Hematopoietic multipotent progenitor cell treated with erythropoietin and hydrocortisone succinate and interleukin-3 and kit ligand, for 8 days (in vitro differentiated cells): Measurements from ENCODE around the gene CNR2.
"Not testable (repeated sequence)": the region's sequence is repeated elsewhere in the genome, so short reads cannot be mapped to it uniquely, and the experiment has no call there.

ENCODE experiments used
- DNase-seq: peaks from one replicate; pipeline ENCODE4 v3.0.0-alpha.2; 2015

The CNR2 gene

GRCh38 chr1:23916209-23917131, 3.3 kb upstream of the CNR2 start:
- DNase-seq, result peak; percentile 81

GRCh38 chr1:23915466-23915865, 2.3 kb upstream of the CNR2 start:
- DNase-seq, result peak; percentile 53

GRCh38 chr1:23914921-23915320, 1.8 kb upstream of the CNR2 start:
- no peak for DNase-seq

- DNase-seq, result no peak
Observed at GRCh38 chr1:23911921-23912320, 1.2 kb downstream of the CNR2 start.

GRCh38 chr1:23910553-23911246, 2.5 kb downstream of the CNR2 start:
- DNase-seq, result no peak

GRCh38 chr1:23910144-23910543, 3.0 kb downstream of the CNR2 start:
- no peak for DNase-seq

GRCh38 chr1:23909412-23909811, 3.8 kb downstream of the CNR2 start:
- DNase-seq, result no peak

GRCh38 chr1:23908453-23909341, 4.5 kb downstream of the CNR2 start:
- DNase-seq, result no peak

GRCh38 chr1:23906731-23907130, 6.4 kb downstream of the CNR2 start:
- DNase-seq, result no peak

- DNase-seq, result no peak
Observed at GRCh38 chr1:23905461-23906025, 7.6 kb downstream of the CNR2 start.

- DNase-seq, result no peak
Observed at GRCh38 chr1:23904748-23905357, 8.3 kb downstream of the CNR2 start.

- DNase-seq, result no peak
Observed at GRCh38 chr1:23903754-23904153, 9.4 kb downstream of the CNR2 start.

GRCh38 chr1:23902321-23903278, 10.6 kb downstream of the CNR2 start:
- DNase-seq, result no peak

GRCh38 chr1:23900017-23900416, 13.1 kb downstream of the CNR2 start:
- DNase-seq, result not testable (repeated sequence)

- peak; percentile 63 for DNase-seq
Observed at GRCh38 chr1:23899070-23899469, 14.1 kb downstream of the CNR2 start.

GRCh38 chr1:23897083-23897482, 16.1 kb downstream of the CNR2 start:
- DNase-seq, result no peak

GRCh38 chr1:23896491-23896890, 16.7 kb downstream of the CNR2 start:
- no peak for DNase-seq

- no peak for DNase-seq
Observed at GRCh38 chr1:23895993-23896392, 17.2 kb downstream of the CNR2 start.

GRCh38 chr1:23895082-23895481, 18.1 kb downstream of the CNR2 start:
- DNase-seq, result no peak

GRCh38 chr1:23889074-23889473, 24.1 kb downstream of the CNR2 start:
- DNase-seq, result no peak

GRCh38 chr1:23885222-23885621, 27.9 kb downstream of the CNR2 start:
- DNase-seq, result no peak
